Fibroblast of peridontal ligament (primary cell): Measurements from ENCODE around the gene MEIS2.

Experiments used
- DNase-seq: peaks from one replicate; pipeline ENCODE4 v3.0.0-alpha.2; 2010; ENCODE audit errors: extremely low read depth

Gene MEIS2

DNA sequence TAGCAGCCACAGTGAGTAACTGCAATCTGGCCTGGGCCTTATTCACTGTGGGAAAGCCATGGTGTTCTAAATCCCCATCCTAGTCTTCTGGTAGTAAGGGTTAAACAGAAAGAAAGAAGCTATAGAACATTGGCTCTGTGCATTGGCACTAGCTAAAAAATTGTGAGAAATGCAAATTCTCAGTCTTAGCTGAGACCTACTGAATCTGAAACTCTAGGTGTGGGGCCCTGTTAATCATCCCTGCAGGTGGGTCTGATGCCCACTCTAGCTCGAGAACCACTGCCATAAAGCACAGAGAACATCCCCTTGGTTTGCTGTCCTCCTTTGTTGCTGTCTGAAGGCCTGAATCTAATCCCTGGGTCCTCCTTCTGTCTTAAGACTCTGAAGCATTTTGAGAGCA lies 59.3 kb downstream of the MEIS2 start:
- DNase-seq, result no peak

DNA sequence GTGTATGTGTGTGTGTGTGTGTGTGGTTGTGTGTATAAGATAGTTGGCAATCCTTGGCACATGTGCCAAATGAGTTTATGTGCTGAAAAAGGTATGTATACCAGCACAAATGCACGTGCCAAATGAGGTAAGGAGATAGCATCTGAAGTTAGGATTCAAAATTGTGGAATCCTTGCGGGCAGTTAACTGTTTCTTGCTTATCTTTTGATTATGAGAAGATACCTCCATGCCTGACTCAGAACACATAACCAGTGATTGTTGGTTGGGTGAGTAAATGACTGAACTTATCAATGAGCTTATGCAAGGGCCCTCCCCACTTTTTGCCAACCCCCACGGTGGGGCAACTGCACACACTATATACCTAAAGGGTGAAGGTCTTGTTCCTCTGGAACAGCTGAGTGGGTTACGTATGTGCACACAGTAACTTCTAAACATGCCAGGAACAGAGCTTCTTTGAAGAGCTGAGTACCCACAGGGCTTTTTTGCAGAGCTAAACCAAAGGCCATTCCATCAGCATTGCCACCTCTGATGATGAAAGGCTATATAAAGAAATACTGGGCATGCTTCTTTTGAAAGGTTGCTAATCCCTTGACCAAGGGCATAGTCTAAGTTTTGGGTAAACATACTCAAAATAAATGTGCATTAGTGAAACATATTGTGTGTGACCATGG lies 60.1 kb downstream of the MEIS2 start:
- DNase-seq, result no peak

DNA sequence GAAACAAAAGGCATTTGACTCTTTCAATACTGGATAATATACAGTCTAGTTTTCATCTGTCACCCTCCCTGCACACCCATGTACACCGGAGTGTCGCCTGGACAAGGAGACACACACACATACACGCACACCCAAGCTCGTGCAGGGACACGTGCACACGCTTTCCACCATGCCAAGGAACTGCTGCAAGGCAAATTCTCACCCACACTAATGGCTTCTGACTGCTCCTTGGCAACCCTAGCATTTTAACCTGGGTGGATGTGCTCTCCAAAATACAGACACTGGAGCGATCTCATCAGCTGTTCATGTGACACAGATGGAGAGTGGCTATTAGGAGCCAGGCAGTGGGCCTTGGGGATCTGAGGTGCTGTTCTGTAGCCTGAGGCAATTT lies 61.6 kb downstream of the MEIS2 start:
- DNase-seq, result no peak

DNA sequence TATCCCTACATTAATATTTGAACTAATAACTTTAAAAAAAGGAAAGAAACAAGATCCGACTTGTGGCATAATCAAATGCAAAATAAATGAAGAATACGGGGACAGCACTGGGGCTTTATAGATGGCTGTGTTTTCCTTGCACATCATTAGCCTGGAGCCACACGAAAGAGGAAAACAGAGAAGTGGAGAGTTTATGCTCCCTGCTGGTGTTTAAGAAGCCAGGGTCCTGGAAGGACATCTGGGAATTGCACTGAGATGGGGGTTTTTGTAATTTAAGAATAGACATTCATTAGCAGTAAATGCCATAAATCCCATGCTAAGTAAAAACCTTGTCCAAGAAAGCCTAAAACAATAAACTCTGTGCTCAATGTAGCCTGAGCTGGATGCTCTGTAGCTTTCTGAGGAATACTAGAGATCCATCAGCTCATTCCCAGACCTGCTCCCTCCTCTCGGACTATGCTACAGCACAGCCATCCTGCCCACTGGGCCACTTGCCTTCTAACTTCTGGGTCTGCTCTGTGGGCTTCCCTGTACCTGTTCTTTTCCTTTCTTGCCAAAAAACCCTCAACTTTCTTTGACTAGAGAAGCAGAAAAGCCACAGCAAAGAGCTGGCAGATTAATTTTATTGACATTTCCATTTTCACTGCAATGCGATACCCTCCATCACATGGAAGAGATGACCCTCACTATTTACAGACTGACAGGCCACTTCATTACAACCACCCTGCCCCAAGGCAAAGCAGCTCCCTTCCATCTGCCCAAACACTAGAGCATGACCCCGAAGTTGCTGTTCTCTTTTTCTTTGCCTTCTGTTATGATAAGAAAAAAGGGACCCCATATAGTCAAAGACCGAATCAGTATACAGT lies 62.3 kb downstream of the MEIS2 start:
- no peak for DNase-seq

DNA sequence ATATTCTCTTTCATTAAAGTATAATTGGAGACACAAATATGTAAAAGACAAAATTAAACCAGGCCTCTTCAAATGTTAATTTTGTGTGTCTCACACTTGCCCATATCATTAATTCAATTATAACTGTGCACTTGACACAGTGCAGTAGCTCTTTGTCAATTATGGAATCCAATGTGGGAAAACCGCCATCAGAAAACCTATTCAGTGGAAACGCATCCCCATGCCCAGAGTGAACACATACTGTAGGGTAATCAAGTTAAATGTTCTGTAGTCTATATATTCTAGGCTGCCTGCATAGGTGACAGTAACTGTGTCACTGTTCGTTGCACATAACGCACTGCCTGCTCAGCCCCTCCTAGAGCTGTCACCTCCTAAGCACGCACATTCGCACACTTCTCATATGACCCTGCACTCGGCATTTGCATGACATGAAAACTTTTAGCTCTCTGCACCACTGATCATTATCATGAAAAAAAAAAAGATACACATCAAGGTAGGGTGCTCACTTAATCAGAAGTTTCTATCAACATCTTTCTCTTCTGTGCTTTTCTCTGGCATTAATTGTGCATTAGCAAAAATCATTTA lies 63.2 kb downstream of the MEIS2 start:
- DNase-seq, result no peak

DNA sequence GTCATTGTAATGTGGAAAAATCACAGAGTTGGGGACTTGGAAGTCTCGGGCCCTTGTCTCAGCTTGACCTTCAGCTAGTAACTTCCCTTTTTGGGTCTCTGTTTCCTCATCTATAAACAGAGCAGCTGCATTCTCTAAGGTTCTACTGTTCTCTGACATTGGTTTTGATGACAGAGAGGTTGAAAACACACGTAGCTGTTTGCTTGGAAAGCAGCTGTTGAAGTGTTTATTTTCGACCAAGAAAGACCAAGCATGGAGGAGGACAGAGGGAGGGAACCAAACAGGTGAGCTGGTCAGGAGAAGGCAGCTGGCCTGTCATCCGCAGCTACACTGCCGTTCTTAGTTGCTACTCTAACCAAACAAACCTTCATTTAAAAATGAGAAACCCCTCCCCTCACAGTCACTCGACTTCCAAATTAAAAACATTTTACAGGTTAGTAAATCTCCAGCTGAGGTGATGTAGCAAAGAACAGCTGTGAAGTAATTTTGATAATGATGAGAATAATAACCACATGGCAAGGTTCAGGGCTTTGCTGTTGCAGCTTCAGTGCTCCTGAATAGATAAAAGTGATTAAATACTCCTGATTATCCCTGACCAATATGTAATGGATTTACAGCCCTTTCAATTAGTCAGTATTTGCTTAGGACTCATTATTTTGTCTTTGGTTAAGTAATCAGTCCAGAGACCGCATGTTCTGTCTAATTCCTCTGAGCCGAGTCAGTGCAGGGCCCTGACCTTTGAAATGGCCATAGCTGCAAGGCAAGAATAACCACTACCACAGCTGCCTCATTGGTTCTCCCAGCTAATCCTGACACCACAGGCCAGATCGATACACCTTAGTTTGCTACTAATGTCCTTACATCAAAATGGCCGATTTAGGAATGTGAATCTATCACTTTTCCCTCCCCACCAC lies 65.3 kb downstream of the MEIS2 start:
- no peak for DNase-seq

DNA sequence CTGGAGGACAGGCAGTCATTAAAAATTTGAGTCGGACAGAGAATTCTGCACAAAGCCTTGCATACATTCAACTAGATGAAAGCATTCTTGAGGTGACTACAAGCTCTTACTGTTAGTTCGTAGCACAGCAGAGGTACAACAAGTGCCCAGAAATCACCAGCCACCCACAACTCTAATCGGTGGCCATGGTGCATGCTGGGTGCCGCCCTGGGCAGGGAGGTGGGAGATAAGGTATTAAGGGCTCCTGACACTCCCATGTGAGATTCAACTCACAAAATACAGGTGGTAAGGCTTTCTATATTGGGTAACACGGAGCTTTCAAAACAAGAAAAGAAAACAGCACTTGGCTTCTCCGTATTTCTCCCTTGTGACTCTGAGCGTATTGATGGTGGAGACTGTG lies 66.0 kb downstream of the MEIS2 start:
- DNase-seq, result no peak

DNA sequence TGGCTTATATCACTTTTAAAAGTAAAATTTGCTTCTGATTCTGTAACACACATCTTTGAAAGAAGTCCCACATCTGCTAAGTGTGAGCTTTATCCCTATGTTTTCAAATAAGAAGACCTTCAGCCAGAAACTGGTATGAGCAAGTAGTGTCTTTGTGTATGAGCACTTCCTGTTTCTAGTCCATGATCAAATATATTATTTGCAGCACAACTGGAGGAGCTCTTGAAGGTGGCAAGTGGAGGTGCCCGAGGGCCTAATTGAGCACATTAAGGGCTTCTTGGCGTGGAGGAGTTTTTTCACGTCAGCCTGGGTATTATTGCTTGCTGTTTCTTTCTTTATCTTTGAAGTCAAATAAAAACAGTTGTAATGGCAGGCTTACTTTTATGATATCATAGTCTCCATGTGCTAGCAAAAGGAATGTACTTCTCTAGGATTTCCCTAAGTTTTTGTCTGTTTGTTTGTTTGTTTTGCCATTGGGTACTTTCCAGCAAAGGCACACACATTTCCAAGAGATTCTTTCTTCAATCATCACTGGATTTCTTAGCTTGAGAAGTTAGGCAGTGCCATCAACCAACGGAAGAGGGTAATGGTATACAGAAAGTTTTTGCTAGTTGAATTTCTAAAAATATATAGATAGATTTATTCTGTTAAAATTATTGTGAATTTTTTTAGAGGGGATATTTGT lies 68.1 kb downstream of the MEIS2 start:
- DNase-seq, result no peak

DNA sequence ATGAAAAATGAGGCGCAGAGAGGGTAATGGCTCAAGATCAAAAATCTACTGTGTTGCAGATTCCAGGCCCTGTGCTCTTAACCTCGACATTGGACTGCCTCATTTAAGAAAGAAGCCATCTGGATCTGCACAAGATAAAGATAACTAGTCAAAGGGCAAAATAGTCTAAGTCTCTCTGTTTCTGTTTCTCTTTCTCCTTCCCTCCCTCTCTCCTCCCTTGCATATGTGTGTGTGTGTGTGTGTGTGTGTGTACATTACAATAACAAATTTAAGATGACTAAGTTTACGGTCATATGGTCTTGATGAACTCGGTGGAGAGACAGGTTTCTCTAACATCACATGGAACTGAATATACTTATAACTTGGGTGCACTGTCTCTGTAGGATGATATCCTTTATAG lies 69.2 kb downstream of the MEIS2 start:
- peak; percentile 82 for DNase-seq

DNA sequence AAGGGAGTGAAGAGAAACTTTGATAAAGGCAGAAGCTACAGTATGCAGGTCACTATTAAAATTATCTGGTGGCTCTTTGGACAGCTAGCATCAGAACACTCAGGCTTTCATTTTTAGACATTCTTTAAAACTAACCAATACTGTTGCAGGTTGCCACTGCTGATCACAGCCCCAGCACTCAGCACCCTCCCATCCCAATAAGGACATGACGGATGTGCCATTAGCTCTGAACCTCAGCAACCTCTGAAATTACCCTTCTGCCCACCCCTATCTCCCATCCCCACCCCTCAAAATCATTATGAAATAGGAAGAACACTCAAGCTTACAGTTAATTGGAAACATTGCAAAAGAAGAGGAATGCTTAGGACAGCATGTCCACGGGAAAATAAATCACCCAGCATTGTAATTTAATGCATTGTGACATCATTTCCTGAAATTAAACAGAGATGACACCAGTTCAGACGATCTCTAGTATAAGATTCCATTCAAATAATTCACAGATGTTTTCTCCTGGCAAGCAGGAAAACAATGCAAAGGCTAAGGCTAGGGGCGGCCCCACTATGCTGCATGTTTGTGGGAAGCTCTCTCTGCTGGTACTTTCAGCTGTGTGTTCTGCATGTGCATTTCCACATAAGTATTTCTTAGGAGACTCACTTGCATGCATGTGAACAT lies 71.6 kb downstream of the MEIS2 start:
- peak; percentile 71 for DNase-seq

DNA sequence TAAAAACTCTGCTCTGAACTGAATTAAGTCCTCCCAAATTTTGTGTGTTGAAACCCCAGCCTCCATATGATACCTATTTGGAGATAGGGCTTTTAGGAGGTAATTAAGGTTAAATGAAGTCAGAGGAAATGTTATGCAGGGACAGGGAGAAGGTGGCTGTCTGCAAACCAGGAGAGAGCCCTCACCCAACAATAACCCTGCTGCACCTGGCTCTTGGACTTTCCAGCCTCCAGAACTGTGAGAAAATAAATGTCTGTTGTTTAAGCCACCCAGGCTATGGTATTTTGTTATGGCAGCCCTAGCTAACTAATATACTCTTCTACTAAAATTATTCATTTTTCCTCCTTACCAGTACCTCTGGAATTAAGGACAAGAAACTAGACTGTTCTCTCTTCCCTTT lies 79.5 kb downstream of the MEIS2 start:
- DNase-seq, result no peak

DNA sequence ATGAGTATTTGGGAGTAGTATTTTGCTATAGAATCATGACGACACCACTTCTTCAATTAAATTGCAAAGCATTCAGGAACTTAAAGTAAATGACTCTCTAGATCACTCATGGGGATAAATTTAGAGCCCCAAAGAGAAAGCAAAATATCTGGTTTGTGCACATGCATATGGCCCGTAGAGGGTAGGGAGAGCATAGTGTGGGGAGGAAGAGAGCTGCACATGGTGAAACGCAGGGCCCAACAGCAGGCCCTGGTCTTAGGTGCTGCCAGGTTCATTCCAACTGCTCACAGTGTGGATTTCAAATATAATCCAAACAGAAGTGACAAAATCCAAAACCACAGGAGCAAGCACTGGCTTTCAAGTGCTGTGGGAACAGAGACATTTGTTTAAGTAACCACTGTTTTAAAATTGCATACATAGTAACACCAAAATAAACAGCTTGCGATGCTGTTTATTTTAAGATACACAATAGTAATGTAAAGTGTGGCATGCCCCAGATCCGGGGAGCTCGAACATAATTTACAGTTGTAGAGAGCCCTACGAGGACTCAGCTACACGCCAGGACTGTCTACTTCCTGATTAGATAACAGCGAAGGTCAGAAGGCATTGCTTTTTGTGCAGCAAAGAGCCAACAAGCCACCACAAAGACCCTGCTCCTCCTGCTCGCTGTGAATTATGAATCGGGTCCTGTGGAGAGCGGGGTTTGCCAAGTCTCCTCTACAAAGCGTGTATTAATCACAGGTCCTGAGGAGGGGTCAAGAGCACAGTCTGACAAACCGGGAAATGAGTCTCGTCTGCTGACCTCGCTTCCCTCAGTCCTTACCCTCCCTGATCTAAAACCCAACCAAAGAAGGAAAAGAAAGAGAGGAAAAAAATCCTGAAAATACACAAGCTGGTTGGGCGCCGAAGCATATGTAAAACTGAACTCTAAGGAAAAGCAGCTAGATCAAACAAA lies 80.6 kb downstream of the MEIS2 start:
- DNase-seq, result peak; percentile 56

DNA sequence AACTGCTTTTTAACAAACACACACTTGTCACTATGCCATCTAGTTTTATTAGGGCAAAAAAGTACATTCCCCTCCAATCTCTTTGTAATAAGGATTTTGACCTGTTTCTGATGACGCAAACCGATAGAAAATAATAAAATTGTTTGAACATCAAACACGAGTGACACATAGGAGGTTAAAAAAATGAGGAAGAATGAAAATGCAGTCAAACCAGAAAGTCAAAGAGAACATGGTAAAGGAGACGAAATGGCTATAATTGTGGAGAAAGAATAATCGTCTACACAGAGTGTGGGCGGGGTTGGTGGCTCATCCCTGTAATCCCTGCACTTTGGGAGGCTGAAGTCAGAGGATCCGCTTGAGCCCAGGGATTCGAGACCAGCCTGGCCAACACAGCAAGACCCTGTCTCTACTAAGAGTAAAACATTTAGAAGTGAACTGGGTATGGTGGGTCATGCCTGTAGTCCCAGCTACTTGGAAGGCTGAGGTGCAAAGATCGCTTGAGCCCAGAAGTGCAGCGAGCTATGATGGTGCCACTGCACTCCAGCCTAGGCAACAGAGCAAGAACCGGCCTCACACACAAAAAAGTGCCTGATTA lies 83.2 kb downstream of the MEIS2 start:
- no peak for DNase-seq

DNA sequence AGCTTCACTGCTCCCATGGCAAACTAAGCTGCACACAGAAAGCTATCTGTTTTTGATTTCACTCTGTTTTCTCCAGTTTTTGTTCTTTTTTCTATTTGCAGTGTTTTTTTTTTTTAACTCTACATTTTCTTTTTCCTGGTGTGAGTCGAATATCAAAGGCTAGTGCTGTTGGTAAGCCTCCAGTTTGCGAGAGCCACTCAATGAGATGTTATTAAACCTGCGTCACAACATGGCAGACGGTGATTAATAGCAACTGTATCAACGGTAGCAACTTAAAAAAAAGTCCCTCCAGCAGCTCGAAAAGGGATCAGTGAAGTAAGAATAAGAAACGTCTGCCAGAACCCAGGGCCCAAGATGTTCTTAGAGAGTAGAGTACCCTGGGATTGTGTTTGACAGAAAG lies 84.1 kb downstream of the MEIS2 start:
- no peak for DNase-seq

DNA sequence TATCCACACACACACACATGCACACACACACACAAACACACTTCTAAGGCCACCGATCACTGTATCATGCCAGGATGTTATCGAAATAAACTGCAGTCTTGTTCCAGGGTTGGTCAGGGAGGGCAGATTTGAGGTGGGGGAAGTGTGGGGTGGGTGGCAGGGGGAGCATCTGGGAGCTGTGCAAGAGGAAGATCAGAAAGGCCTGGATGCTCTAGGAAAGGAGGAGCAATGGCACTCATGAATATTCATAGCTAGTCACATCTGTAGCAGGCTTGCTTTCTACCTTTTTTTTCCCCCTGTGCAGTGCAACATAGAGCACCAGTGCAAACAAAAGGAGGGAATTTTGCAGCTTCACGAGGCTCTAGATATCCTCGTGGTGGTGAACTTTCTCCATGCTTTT lies 84.9 kb downstream of the MEIS2 start:
- no peak for DNase-seq

DNA sequence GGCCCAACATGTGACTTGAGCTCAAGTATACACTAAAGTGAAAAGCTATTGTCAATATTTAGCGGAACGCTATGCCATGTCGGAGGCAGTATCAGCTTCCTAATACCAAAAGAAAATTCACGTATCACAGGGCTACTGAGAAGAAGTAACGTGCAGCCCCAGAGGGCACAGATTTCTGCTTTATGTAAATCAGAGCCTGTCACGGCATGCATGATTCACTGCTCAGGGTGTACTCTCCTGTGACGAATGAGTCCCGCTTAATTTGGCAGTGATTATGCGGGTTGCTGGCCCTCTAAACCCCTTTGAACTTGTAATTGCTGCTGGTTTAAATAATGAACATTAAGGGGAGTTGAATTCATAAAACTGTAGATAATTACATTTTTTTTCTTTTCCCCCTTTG lies 85.3 kb downstream of the MEIS2 start:
- peak; percentile 71 for DNase-seq

DNA sequence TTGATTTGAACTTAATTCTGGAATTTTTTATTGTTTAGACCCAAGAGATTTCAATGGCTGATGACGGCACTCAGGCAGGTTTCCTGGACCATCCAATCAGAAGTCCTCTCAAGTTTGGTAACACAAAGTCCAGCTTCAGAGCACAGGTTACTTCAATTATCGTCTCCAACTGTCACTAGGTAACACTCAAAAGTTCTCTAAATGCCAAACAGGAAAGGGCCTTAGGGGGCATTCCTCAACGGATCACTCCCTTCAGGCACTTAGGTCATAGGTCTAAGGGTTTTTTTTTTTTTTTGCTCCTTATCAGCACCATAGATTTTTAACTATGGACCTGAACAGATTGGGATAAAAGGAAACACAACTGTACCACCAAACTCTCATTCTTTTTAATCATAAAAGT lies 85.8 kb downstream of the MEIS2 start:
- no peak for DNase-seq

DNA sequence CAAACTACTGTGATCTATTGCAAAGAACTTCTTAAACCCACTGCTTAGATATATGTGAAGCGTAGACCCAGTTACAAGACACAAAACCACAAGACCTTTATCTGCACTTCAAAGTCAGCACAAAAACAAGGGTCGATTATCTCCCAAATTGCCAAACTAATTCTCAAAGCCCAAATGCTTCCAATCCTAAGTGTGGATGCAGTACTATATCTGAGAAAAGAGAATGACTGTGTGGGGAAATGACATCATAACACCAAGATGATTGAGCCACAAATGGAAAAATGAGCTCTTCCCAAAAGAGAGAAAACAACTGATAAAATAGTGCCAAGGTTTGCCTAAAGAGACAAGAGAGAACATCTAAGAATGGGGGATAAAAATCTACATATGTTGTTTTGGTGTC lies 86.2 kb downstream of the MEIS2 start:
- no peak for DNase-seq

DNA sequence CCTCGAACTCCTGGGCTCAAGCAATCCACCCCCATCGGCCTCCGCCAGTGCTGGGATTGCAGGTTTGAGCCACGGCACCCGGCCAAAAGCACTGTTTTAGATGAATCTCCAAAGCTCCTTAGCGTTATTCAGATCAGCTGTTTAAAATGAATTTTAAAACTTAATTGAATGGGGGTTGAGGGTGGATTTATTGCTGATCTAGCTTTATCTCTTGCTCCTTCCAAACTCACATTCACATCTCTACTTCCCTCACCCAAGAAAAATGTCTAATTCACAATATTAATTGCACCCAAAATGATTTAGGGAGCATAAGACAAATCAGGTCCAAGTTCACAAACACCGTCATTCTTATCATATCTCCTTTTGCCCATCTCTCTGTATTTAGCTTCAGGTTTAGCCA lies 89.8 kb downstream of the MEIS2 start:
- DNase-seq, result no peak
